Loucy (cell line): ENCODE results near the gene ACER3.

ENCODE experiments used
- CTCF ChIP-seq: fragments of 200-600 bp; sonication (generic); conservative IDR thresholded peaks from 2 replicates; pipeline ENCODE4 v1.5.1; 2014; ENCODE audit warnings: mild to moderate bottlenecking, antibody characterized with exemption, low read length
- EZH2phosphoT487 ChIP-seq: fragments of 200-600 bp; IDR thresholded peaks from 2 replicates; pipeline ENCODE4 v1.6.1; 2018; ENCODE audit warnings: antibody characterized with exemption, mild to moderate bottlenecking, moderate library complexity, borderline replicate concordance

- no peak for TF ChIP-seq CTCF
- TF ChIP-seq EZH2phosphoT487, result no peak
Observed at GRCh38 chr11:76825726-76826396, 34.9 kb upstream of the ACER3 start.
